ENCODE data around the gene MAFG.

Gene MAFG

GRCh38 chr17:81907219-81908145 is 20.1 kb downstream of the MAFG start:
- no peak for DNase-seq

- no peak for DNase-seq
Observed at GRCh38 chr17:81906476-81907218, 20.9 kb downstream of the MAFG start.

GRCh38 chr17:81905993-81906392 is 21.5 kb downstream of the MAFG start:
- no peak for DNase-seq

GRCh38 chr17:81905424-81905875 is 22.1 kb downstream of the MAFG start:
- DNase-seq, result no peak

GRCh38 chr17:81904600-81905423 is 22.7 kb downstream of the MAFG start:
- DNase-seq, result no peak

- DNase-seq, result peak; percentile 8
Observed at GRCh38 chr17:81903896-81904599, 23.5 kb downstream of the MAFG start.

GRCh38 chr17:81903415-81903831 is 24.1 kb downstream of the MAFG start:
- DNase-seq, result no peak

GRCh38 chr17:81902653-81903414 is 24.7 kb downstream of the MAFG start:
- DNase-seq, result no peak

GRCh38 chr17:81902023-81902652 is 25.4 kb downstream of the MAFG start, which contains the start of gene NPB:
NPB (plus strand) TSS chr17:81902238; CDS start chr17:81902278, 40 bp downstream.
- DNase-seq, result no peak

- DNase-seq, result no peak
Observed at GRCh38 chr17:81901167-81902022, 26.1 kb downstream of the MAFG start.

- no peak for DNase-seq
Observed at GRCh38 chr17:81900181-81900820, 27.2 kb downstream of the MAFG start.

- no peak for DNase-seq
Observed at GRCh38 chr17:81899514-81900166, 27.9 kb downstream of the MAFG start.

- DNase-seq, result no peak
Observed at GRCh38 chr17:81898885-81899284, 28.6 kb downstream of the MAFG start.

- DNase-seq, result no peak
Observed at GRCh38 chr17:81898029-81898866, 29.3 kb downstream of the MAFG start.

GRCh38 chr17:81895400-81895799 is 32.1 kb downstream of the MAFG start:
- DNase-seq, result no peak

- no peak for DNase-seq
Observed at GRCh38 chr17:81891303-81891552, 36.3 kb downstream of the MAFG start.

- DNase-seq, result no peak
Observed at GRCh38 chr17:81890447-81891302, 36.9 kb downstream of the MAFG start.
